ENCODE data around the gene CDC25A. TPM values are rescaled to one million over a fixed set of nuclear protein-coding genes. Genes with fewer than 3 reads are reported as not detected.

Gene CDC25A
- total and polyA plus RNA-seq, 2 of the 8 experiments (the other 6 are each of a cell fraction or from before 2014, with no cell fraction given): 20.7 to 62.1 TPM

DNA sequence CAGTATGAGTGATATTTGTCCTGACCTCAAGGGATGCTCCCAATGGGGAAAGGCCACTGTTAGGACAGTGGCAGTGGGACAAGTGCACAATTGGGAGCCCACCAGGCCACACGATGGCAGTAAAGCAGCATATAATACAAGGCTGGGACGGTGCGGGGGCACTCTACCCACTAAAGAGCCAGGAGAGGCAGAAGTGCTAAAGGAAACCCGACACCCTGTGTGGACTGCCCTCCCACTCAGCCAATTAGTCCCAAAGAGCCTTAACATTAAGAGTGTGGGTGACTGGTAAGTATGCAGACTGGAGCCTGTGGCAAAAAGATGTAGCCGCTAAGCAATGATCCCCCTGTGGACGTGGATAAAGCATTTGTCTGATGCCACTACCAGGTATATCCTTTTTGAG, 44.5 kb upstream of the CDC25A start:
- Histone ChIP-seq H3K56ac (replicated peaks; ENCODE audit: insufficient read length, low read depth, low read length) (no peak overlapping the region), H4K20me1 (replicated peaks in 1 of 2; ENCODE audit: control insufficient read depth in 1 of 2, insufficient read depth in 2 of 2, low read length in 2 of 2) (no peaks in the 10 kb centered on the region), H3K23me2 (ENCODE audit: low read depth, low read length) (no peaks in the 10 kb centered on the region), H3K4me1 (replicated peaks in 1 of 4; ENCODE audit: control insufficient read depth in 3 of 4, insufficient read depth in 4 of 4, low read length in 3 of 4) (peaks cover 0 to 2% (median 0%) of the 10 kb centered on the region in 4 experiments; a peak in 3 of 7 replicates), H2BK5ac (ENCODE audit: low read depth, low read length) (no peak overlapping the region), H2BK120ac (replicated peaks; ENCODE audit: low read depth, low read length) (no peak overlapping the region), H3K4me3 (ENCODE audit: extremely low read depth in 1 of 4, insufficient read depth in 2 of 4, low read depth in 3 of 4, low read length in 4 of 4) (no peak overlapping the region), H2AK5ac (ENCODE audit: low read depth, low read length) (no peak overlapping the region), H3K9me3 (ENCODE audit: insufficient read depth in 2 of 2, low read depth in 1 of 2, low read length in 1 of 2) (peaks cover 7 to 10% of the 10 kb centered on the region in 2 experiments; a peak in 2 of 4 replicates), H4K91ac (replicated peaks; ENCODE audit: insufficient read length, low read length) (no peak overlapping the region), H4K5ac (ENCODE audit: insufficient read length, low read depth, low read length) (no peak overlapping the region), H3K79me1 (ENCODE audit: low read depth, low read length) (no peaks in the 10 kb centered on the region), H3K27me3 (replicated peaks in 1 of 4; ENCODE audit: control insufficient read depth in 3 of 4, extremely low read depth in 1 of 4, insufficient read depth in 3 of 4, low read length in 3 of 4) (no peaks in the 10 kb centered on the region), H3K79me2 (ENCODE audit: control insufficient read depth in 1 of 2, insufficient read depth in 2 of 2, low read length in 2 of 2) (no peaks in the 10 kb centered on the region), H3K27ac (ENCODE audit: low read depth, low read length) (no peak overlapping the region), H3K18ac (ENCODE audit: extremely low read depth, low read length) (no peak overlapping the region), H3K36me3 (ENCODE audit: control insufficient read depth in 2 of 4, insufficient read depth in 4 of 4, low read length in 3 of 4) (no peaks in the 10 kb centered on the region), H2AFZ (ENCODE audit: low read length) (0 out of 2 replicates have a peak overlapping the region, but pooled peaks have one; percentile 28), H2BK15ac (ENCODE audit: low read length) (0 out of 2 replicates have a peak overlapping the region, but pooled peaks have one; percentile 22), H3K4ac (replicated peaks; ENCODE audit: insufficient read length, low read depth, low read length) (no peak overlapping the region), H4K8ac (ENCODE audit: extremely low read depth, insufficient read depth, low read length) (no peak overlapping the region), H3K14ac (ENCODE audit: insufficient read length) (no peak overlapping the region), H3K4me2 (ENCODE audit: insufficient read depth in 1 of 2, low read depth in 2 of 2, low read length in 2 of 2) (no peak overlapping the region), H2BK20ac (ENCODE audit: low read length) (no peak overlapping the region), H2BK12ac (ENCODE audit: low read depth, low read length) (no peak overlapping the region), H3K9ac (replicated peaks in 1 of 4; ENCODE audit: extremely low read depth in 1 of 4, low read depth in 3 of 4, low read length in 3 of 4) (no peak overlapping the region), H3K23ac (ENCODE audit: insufficient read length) (no peak overlapping the region)
- peak; percentile 33 to 72 for DNase-seq (ENCODE audit: low read depth in 1 of 2, low spot score in 2 of 2)
- WGBS, 2 experiments (ENCODE audit: extremely low coverage in 1 of 2, insufficient coverage in 1 of 2, insufficient read length in 1 of 2, insufficient replicate concordance in 2 of 2, low coverage in 1 of 2, low lambda C conversion rate in 2 of 2, missing lambda C conversion rate in 1 of 2): 60% methylated on average over 6 of the region's 6 CpGs; no CpG with 5 or more reads in 1 of the 2 experiments
- FAIRE-seq: no peak
- ChIA-PET CTCF (ENCODE audit: partially characterized antibody) (interaction anchor here (1.0 to 2.3 kb wide), 5 partner anchors 8 to 200 kb away, joined by 3 to 8 read pairs (median 4); partner anchors contain the start of gene ZNF589), POLR2A (ENCODE audit: partially characterized antibody) (interaction anchor here (0.7 to 4.6 kb wide), 6 partner anchors 9 to 241 kb away, joined by 3 to 44 read pairs (median 4); partner anchors contain the start of genes CCDC51, TMA7 and ZNF589)
- TF ChIP-seq, protein P1, sequence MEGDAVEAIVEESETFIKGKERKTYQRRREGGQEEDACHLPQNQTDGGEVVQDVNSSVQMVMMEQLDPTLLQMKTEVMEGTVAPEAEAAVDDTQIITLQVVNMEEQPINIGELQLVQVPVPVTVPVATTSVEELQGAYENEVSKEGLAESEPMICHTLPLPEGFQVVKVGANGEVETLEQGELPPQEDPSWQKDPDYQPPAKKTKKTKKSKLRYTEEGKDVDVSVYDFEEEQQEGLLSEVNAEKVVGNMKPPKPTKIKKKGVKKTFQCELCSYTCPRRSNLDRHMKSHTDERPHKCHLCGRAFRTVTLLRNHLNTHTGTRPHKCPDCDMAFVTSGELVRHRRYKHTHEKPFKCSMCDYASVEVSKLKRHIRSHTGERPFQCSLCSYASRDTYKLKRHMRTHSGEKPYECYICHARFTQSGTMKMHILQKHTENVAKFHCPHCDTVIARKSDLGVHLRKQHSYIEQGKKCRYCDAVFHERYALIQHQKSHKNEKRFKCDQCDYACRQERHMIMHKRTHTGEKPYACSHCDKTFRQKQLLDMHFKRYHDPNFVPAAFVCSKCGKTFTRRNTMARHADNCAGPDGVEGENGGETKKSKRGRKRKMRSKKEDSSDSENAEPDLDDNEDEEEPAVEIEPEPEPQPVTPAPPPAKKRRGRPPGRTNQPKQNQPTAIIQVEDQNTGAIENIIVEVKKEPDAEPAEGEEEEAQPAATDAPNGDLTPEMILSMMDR (IDR thresholded peaks at IDR 0.05; ENCODE audit: control extremely low read depth in 1 of 3, insufficient read depth in 1 of 3, low read depth in 1 of 3, low read length in 3 of 3): peak; percentile 54 to 63 (median 63)
- no peak for TF ChIP-seq JUN (IDR thresholded peaks at IDR 0.05; ENCODE audit: low read depth, low read length)
- TF ChIP-seq, protein P2, sequence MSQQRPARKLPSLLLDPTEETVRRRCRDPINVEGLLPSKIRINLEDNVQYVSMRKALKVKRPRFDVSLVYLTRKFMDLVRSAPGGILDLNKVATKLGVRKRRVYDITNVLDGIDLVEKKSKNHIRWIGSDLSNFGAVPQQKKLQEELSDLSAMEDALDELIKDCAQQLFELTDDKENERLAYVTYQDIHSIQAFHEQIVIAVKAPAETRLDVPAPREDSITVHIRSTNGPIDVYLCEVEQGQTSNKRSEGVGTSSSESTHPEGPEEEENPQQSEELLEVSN (IDR thresholded peaks at IDR 0.05): no peak
- no peak for TF ChIP-seq YY1 (IDR thresholded peaks at IDR 0.05; ENCODE audit: low read depth, low read length)
- no peak for TF ChIP-seq KDM1A (IDR thresholded peaks at IDR 0.05; ENCODE audit: borderline replicate concordance, low read length)
- TF ChIP-seq CREB1 (IDR thresholded peaks at IDR 0.05): no peak
- TF ChIP-seq, protein P3, sequence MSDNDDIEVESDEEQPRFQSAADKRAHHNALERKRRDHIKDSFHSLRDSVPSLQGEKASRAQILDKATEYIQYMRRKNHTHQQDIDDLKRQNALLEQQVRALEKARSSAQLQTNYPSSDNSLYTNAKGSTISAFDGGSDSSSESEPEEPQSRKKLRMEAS (IDR thresholded peaks at IDR 0.05): no peak
- TF ChIP-seq RAD21 (IDR thresholded peaks at IDR 0.05 in 1 of 2, conservative IDR thresholded peaks at IDR 0.05 in 1 of 2; ENCODE audit: low read depth in 2 of 2, low read length in 2 of 2): peak; percentile 65 to 71
- TF ChIP-seq MAFK (IDR thresholded peaks at IDR 0.05; ENCODE audit: low read depth, low read length): no peak
- no peak for TF ChIP-seq TAF1 (IDR thresholded peaks at IDR 0.05; ENCODE audit: low read depth, low read length)

Measured in H1 (cell line).